HG03135 (cell line): ENCODE measurements around the gene EPS8.

ENCODE experiments used
- ATAC-seq: cut with Tn5 transposase; IDR thresholded peaks from one replicate; pipeline ENCODE4 v1.9.1; 2021; ENCODE audit warnings: mild to moderate bottlenecking, moderate library complexity; ENCODE audit not compliant: unreplicated experiment

The EPS8 gene

GRCh38 chr12:15613981-15614380, 175.2 kb downstream of the EPS8 start:
- ATAC-seq, result no peak

GRCh38 chr12:15608941-15609340, 180.2 kb downstream of the EPS8 start:
- no peak for ATAC-seq

GRCh38 chr12:15608406-15608805, 180.8 kb downstream of the EPS8 start:
- ATAC-seq, result no peak

- no peak for ATAC-seq
These were observed 183.2 kb downstream of the EPS8 start for GRCh38 chr12:15605881-15606590.

- no peak for ATAC-seq
These were observed 185.6 kb downstream of the EPS8 start for GRCh38 chr12:15603474-15604085.

- ATAC-seq, result no peak
These were observed 187.0 kb downstream of the EPS8 start for GRCh38 chr12:15602051-15602672.

- ATAC-seq, result no peak
These were observed 187.9 kb downstream of the EPS8 start for GRCh38 chr12:15601210-15601800.

GRCh38 chr12:15600223-15600935, 188.8 kb downstream of the EPS8 start:
- no peak for ATAC-seq

- no peak for ATAC-seq
These were observed 189.7 kb downstream of the EPS8 start for GRCh38 chr12:15599266-15600037.

GRCh38 chr12:15597125-15597830, 191.9 kb downstream of the EPS8 start:
- ATAC-seq, result no peak

GRCh38 chr12:15596174-15596573, 193.0 kb downstream of the EPS8 start:
- ATAC-seq, result no peak

GRCh38 chr12:15592934-15593333, 196.3 kb downstream of the EPS8 start:
- no peak for ATAC-seq

- ATAC-seq, result no peak
These were observed 197.4 kb downstream of the EPS8 start for GRCh38 chr12:15591811-15592210.

GRCh38 chr12:15590180-15590826, 198.9 kb downstream of the EPS8 start:
- ATAC-seq, result peak; percentile 95

GRCh38 chr12:15589328-15590032, 199.7 kb downstream of the EPS8 start:
- ATAC-seq, result no peak

GRCh38 chr12:15584366-15585041, 204.7 kb downstream of the EPS8 start:
- no peak for ATAC-seq

- no peak for ATAC-seq
These were observed 205.4 kb downstream of the EPS8 start for GRCh38 chr12:15583804-15584203.

GRCh38 chr12:15581006-15581405, 208.2 kb downstream of the EPS8 start:
- no peak for ATAC-seq
